ENCODE data around the gene RAI1.

RAI1 gene

DNA sequence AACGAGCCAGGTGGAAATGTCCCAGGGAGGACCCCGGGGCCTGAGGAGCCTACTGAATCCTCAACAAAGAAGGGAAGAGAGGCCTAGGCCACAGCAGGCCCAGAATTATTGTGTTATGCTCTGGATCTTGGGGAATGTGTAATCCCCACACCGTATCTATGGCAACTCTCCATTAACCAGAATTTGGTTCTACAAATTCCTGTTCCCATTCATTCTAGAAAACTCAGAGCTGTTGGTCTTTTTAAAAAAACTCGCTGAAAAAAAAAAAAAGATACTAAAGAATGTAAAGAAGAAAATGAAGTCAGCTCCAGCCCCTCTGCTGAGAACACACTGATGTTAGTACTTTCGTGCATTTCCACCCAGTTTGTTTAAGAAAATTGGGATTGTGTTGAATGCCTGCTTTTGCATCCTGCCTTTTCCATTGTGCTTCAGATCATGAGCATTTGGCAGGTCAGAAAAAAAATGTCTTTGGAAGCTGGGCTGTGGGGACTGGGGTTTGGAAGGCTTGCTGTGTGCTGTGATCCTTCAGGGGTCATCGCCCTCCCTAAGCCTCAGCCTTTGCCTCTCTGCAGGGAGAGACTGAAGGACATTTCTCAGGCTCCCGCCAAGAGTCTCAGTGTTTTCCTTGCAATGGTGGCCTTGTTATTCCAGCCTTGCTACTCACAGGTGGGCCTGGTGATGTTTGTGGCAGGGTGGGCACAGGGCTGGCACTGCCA, 86.1 kb downstream of the RAI1 start:
- WGBS, 2 donors (ENCODE audit: extremely low coverage in 2 of 2, insufficient read length in 2 of 2, insufficient replicate concordance in 1 of 2): no CpG with 5 or more reads among the region's 7 CpGs
- Histone ChIP-seq H2BK120ac (ENCODE audit: low read depth, low read length) (peak overlapping the region; percentile 67), H3K4me2 (ENCODE audit: insufficient read depth, low read length, poor library complexity, severe bottlenecking) (no peak overlapping the region), H3K4me3 (ENCODE audit: low read length in 2 of 2) (no peak overlapping the region), H4K8ac (ENCODE audit: low read depth, low read length) (no peak overlapping the region), H2BK12ac (ENCODE audit: low read length) (no peak overlapping the region), H3K4me1 (ENCODE audit: control insufficient read depth in 2 of 2, insufficient read depth in 1 of 2, low read depth in 1 of 2, low read length in 2 of 2) (peaks cover 51 to 62% of the 10 kb centered on the region in 2 donors), H3K4ac (ENCODE audit: low read length) (peak overlapping the region; percentile 97), H3K14ac (ENCODE audit: low read length) (no peak overlapping the region), H3K18ac (ENCODE audit: low read length) (peak overlapping the region; percentile 99), H3K27ac (replicated peaks; ENCODE audit: low read length) (peak overlapping the region; percentile 88), H3K27me3 (ENCODE audit: control insufficient read depth in 3 of 3, insufficient read depth in 3 of 3, low read depth in 1 of 3, low read length in 3 of 3) (no peaks in the 10 kb centered on the region), H2AK5ac (ENCODE audit: low read depth, low read length) (peak overlapping the region; percentile 94), H4K91ac (ENCODE audit: low read depth, low read length, poor library complexity) (no peak overlapping the region), H3K79me1 (ENCODE audit: low read depth, low read length) (peaks cover 14% of the 10 kb centered on the region), H2BK5ac (ENCODE audit: low read length) (peak overlapping the region; percentile 95), H3K9ac (ENCODE audit: low read depth, low read length, poor library complexity) (peak overlapping the region; percentile 78), H2BK15ac (ENCODE audit: low read length) (no peak overlapping the region), H3K23ac (ENCODE audit: low read depth, low read length, poor library complexity) (no peak overlapping the region), H3K36me3 (replicated peaks in 1 of 2; ENCODE audit: control insufficient read depth in 2 of 2, insufficient read depth in 2 of 2, low read length in 2 of 2) (peaks cover 0 to 23% of the 10 kb centered on the region in 2 donors), H3K9me3 (replicated peaks in 1 of 2; ENCODE audit: control insufficient read depth in 2 of 2, insufficient read depth in 1 of 2, low read depth in 1 of 2, low read length in 2 of 2) (no peaks in the 10 kb centered on the region), H2AFZ (ENCODE audit: low read length) (no peak overlapping the region)
- peak; percentile 57 for DNase-seq (ENCODE audit: low spot score)

DNA sequence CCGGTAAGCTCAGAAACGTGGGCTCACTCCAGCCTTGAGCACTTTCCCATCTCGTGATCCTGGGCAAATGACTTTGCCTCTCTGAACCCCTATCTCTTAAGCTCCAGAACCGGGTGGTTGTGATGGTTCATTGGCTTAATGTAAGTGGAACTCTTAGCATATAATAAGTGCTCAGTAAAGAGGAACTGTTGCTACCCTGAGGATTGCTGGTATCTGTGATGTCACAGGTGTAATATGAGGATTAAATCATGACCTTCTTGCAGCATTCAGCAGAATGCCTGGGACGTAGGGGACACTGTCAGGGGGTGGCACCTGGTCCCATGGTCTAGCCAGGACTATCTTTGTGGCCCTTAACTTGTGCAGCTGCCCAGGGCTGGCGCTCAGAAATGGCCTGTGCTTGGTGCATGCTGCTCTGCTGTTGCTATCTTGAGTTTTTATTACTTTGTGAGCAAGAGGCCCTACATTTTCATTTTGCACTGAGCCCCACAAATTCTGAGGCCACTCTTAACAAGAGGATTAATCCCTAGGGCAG, 86.7 kb downstream of the RAI1 start:
- Histone ChIP-seq H3K4me1 (ENCODE audit: control insufficient read depth in 2 of 2, insufficient read depth in 1 of 2, low read depth in 1 of 2, low read length in 2 of 2) (peaks cover 51 to 56% of the 10 kb centered on the region in 2 donors), H3K4me2 (ENCODE audit: insufficient read depth, low read length, poor library complexity, severe bottlenecking) (no peak overlapping the region)

DNA sequence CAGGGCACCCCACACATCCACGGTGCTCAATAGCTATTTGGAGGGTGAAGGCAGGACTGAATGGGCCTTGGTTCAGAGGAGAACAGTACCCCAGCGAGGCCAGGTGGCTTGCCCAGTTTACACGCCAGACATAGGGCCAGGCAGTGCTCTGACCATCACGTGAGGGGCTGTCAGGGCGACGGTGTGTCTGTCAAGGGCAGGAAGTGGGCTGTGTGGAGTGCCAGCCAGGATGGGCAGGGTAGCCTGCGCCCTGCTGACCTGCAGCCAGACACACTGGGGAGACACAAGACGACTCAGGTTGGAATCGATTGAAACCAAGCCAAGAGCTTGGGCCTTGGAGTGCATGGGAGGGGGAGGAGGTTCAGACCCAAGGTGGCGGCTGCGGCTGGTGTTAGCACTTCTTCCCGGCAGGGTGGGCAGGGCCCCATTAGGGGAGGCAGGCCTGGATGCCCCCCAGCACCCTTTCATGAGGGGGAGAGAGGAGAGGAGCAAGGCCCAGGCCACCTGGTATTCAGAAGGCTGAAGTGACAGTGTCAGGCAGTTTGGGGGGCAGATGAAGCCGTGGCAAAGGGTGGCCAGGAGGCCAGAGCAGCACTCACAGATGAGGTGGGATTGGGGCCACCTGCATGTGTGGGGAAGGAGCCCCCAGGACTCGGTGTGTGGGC, 87.3 kb downstream of the RAI1 start:
- H3K27ac ChIP-seq (replicated peaks; ENCODE audit: low read length): peak overlapping the region; percentile 88
- H2BK120ac ChIP-seq (ENCODE audit: low read depth, low read length): no peak overlapping the region
- no peaks in the 10 kb centered on the region for H3K9me3 ChIP-seq (replicated peaks in 1 of 2; ENCODE audit: control insufficient read depth in 2 of 2, insufficient read depth in 1 of 2, low read depth in 1 of 2, low read length in 2 of 2)
- H2BK12ac ChIP-seq (ENCODE audit: low read length): peak overlapping the region; percentile 87
- H3K14ac ChIP-seq (ENCODE audit: low read length): peak overlapping the region; percentile 94
- H3K18ac ChIP-seq (ENCODE audit: low read length): peak overlapping the region; percentile 97
- H3K4ac ChIP-seq (ENCODE audit: low read length): peak overlapping the region; percentile 20
- H2AFZ ChIP-seq (ENCODE audit: low read length): no peak overlapping the region
- peak overlapping the region; percentile 73 for H4K8ac ChIP-seq (ENCODE audit: low read depth, low read length)
- no peak overlapping the region for H3K4me3 ChIP-seq (ENCODE audit: low read length in 2 of 2)
- H2BK15ac ChIP-seq (ENCODE audit: low read length): peak overlapping the region; percentile 94
- no peaks in the 10 kb centered on the region for H3K27me3 ChIP-seq (ENCODE audit: control insufficient read depth in 3 of 3, insufficient read depth in 3 of 3, low read depth in 1 of 3, low read length in 3 of 3)
- H2AK5ac ChIP-seq (ENCODE audit: low read depth, low read length): peak overlapping the region; percentile 78
- peak overlapping the region; percentile 82 for H3K23ac ChIP-seq (ENCODE audit: low read depth, low read length, poor library complexity)
- no CpG with 5 or more reads among the region's 14 CpGs for WGBS, 2 donors (ENCODE audit: extremely low coverage in 2 of 2, insufficient read length in 2 of 2, insufficient replicate concordance in 1 of 2)
- H4K91ac ChIP-seq (ENCODE audit: low read depth, low read length, poor library complexity): no peak overlapping the region
- H3K4me1 ChIP-seq (ENCODE audit: control insufficient read depth in 2 of 2, insufficient read depth in 1 of 2, low read depth in 1 of 2, low read length in 2 of 2): peaks cover 51 to 52% of the 10 kb centered on the region in 2 donors
- peak overlapping the region; percentile 17 for H2BK5ac ChIP-seq (ENCODE audit: low read length)
- no peak for DNase-seq (ENCODE audit: low spot score)
- peaks cover 18% of the 10 kb centered on the region for H3K79me1 ChIP-seq (ENCODE audit: low read depth, low read length)
- peak overlapping the region; percentile 92 for H3K9ac ChIP-seq (ENCODE audit: low read depth, low read length, poor library complexity)
- H3K4me2 ChIP-seq (ENCODE audit: insufficient read depth, low read length, poor library complexity, severe bottlenecking): no peak overlapping the region
- peaks cover 0 to 18% of the 10 kb centered on the region in 2 donors for H3K36me3 ChIP-seq (replicated peaks in 1 of 2; ENCODE audit: control insufficient read depth in 2 of 2, insufficient read depth in 2 of 2, low read length in 2 of 2)

More for the DNA sequence above, 86.7 kb downstream of the RAI1 start:
- peak overlapping the region; percentile 88 for H3K27ac ChIP-seq (replicated peaks; ENCODE audit: low read length)
- peak overlapping the region; percentile 94 for H2BK15ac ChIP-seq (ENCODE audit: low read length)
- H2AK5ac ChIP-seq (ENCODE audit: low read depth, low read length): peak overlapping the region; percentile 78
- no peaks in the 10 kb centered on the region for H3K9me3 ChIP-seq (replicated peaks in 1 of 2; ENCODE audit: control insufficient read depth in 2 of 2, insufficient read depth in 1 of 2, low read depth in 1 of 2, low read length in 2 of 2)
- H3K4me3 ChIP-seq (ENCODE audit: low read length in 2 of 2): no peak overlapping the region
- H4K8ac ChIP-seq (ENCODE audit: low read depth, low read length): no peak overlapping the region
- no peak for DNase-seq (ENCODE audit: low spot score)
- peak overlapping the region; percentile 78 for H3K9ac ChIP-seq (ENCODE audit: low read depth, low read length, poor library complexity)
- H3K27me3 ChIP-seq (ENCODE audit: control insufficient read depth in 3 of 3, insufficient read depth in 3 of 3, low read depth in 1 of 3, low read length in 3 of 3): no peaks in the 10 kb centered on the region
- H4K91ac ChIP-seq (ENCODE audit: low read depth, low read length, poor library complexity): no peak overlapping the region
- no peak overlapping the region for H2AFZ ChIP-seq (ENCODE audit: low read length)
- peak overlapping the region; percentile 82 for H3K23ac ChIP-seq (ENCODE audit: low read depth, low read length, poor library complexity)
- peak overlapping the region; percentile 94 for H3K14ac ChIP-seq (ENCODE audit: low read length)
- no peak overlapping the region for H2BK120ac ChIP-seq (ENCODE audit: low read depth, low read length)
- peak overlapping the region; percentile 97 for H3K18ac ChIP-seq (ENCODE audit: low read length)
- H3K4ac ChIP-seq (ENCODE audit: low read length): no peak overlapping the region
- peaks cover 18% of the 10 kb centered on the region for H3K79me1 ChIP-seq (ENCODE audit: low read depth, low read length)
- H2BK5ac ChIP-seq (ENCODE audit: low read length): peak overlapping the region; percentile 17
- H2BK12ac ChIP-seq (ENCODE audit: low read length): peak overlapping the region; percentile 87
- WGBS, 2 donors (ENCODE audit: extremely low coverage in 2 of 2, insufficient read length in 2 of 2, insufficient replicate concordance in 1 of 2): no CpG with 5 or more reads among the region's 6 CpGs
- H3K36me3 ChIP-seq (replicated peaks in 1 of 2; ENCODE audit: control insufficient read depth in 2 of 2, insufficient read depth in 2 of 2, low read length in 2 of 2): peaks cover 0 to 23% of the 10 kb centered on the region in 2 donors

Data from neuronal stem cell (in vitro differentiated cells).